DMS53 treated with DMSO at 0.1 percent for 48 hours (cell line): ENCODE measurements around the gene RAB21.
"Not testable (repeated sequence)": the region's sequence is repeated elsewhere in the genome, so short reads cannot be mapped to it uniquely, and the experiment has no call there.

Source experiments
- DNase-seq: peaks from one replicate; lab custom pipeline; 2025; ENCODE audit not compliant: unreplicated experiment; lab: John Stamatoyannopoulos, UW

Gene RAB21

DNA sequence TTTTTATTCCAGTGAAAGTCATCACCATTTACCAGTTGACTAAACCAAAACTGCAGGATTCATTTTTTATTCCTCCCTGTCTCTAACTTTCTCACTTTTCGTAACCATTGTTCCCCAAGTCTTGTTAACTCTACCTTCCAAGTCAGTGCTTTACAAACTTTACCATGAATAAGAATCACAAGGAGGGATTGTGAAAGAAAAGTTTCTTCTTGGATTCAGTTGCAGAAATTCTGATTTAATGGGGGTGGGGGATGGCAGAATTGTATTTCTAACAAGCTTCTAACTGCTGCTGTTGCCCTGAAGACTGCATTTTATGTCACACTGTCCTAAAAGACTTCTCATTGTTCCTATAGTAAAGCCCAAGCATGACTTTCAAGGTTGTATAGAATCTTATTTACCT is 5.0 kb upstream of the RAB21 start:
- DNase-seq = no peak

- DNase-seq = no peak
Measured at GRCh38 chr12:71752891-71753290, 1.8 kb upstream of the RAB21 start.

DNA sequence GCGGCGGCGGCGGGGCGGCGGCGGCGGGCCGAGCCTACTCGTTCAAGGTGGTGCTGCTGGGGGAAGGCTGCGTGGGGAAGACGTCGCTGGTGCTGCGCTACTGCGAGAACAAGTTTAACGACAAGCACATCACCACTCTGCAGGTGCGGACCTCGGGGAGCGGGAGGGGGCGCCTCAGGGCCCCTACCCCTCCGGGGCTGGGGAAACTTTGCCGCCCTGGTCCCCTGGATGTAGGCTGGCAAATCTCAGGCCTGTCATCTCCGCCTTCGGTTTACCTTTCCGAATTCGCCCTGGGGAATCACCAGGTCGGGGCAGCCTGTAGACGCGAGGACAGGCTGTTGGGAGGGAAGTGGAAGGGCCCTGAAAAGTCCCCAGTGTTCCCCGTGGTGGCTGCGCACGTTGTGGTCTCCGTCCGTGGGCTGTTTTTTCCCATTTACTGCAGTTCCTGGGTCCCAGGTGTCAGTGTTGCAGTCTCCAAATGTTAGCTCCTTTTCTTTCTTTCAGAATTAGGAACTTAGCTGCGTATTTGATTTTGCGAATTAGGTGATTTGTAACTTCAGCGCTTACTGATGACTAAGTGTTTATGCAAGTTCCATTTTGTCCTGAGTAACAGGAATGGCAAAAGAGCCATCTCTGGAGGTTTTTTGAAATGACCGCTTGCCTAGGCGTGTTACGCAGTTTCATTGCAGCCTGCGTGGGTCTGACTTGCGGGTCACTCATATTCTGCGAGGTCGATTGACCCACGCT is 656 bp downstream of the RAB21 start:
- peak; percentile 41 for DNase-seq

DNA sequence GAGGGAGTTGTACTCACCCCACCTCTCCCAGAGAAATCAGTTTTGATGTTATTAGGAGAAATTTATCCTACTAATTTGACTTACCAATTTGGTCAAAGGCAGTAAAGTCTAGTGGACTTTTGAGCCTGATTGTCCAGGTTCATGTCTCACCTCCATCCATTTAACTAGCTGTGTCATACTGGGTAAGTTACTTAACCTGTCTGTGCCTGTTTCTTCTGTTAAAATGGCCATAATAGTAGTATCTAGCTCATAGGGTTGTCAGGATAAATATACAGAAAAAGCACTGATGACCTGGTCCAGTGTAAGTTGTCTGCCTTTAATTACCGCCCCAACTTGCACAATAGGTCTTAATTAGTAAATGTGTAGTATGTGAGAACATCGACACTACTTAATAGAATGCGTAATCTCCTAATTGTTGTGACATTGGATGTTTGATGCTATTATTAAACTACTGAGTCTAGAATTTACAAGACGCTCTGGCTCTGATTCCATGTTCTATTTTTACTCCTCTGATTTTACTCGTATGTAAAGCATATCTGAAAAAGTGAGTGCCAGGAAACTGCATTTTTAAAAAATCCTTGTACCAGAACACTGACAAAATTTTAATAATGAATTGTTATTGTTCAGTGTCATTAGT is 1.5 kb downstream of the RAB21 start:
- no peak for DNase-seq

GRCh38 chr12:71759941-71760340 is 5.3 kb downstream of the RAB21 start:
- DNase-seq = no peak

DNA sequence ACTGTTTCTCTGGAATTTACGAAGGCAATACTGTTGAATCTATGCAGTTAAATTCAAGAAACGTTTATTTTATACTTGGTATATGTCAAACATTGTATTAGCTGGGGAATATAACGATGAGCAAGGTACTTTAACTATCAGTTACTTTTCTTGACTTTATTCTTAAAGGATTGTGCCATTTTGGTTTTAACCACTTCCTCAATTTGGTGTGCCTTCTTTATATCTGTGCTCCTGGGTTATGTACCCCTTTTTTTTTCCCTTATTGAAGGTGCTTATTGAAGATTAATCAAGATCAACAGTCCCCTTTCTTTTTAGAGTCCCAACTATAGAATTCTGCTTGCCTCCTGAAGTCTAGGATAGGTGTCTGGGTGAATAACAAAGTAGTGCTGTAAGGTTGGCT is 5.8 kb downstream of the RAB21 start:
- DNase-seq = no peak

DNA sequence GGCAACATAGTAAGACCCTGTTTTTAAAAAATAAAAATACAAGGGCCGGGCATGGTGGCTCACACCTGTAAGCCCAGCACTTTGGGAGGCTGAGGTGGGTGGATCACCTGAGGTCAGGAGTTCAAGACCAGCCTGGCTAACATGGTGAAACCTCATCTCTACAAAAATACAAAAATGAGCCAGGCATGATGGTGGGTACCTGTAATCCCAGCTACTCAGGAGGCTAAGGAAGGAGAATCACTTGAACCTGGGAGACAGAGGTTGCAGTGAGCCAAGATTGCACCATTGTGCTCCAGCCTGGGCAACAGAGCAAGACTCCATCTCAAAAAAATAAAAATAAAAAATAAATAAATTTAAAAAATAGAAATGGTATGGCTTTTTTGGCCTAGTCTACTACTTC is 6.7 kb downstream of the RAB21 start:
- not testable (repeated sequence) for DNase-seq

DNA sequence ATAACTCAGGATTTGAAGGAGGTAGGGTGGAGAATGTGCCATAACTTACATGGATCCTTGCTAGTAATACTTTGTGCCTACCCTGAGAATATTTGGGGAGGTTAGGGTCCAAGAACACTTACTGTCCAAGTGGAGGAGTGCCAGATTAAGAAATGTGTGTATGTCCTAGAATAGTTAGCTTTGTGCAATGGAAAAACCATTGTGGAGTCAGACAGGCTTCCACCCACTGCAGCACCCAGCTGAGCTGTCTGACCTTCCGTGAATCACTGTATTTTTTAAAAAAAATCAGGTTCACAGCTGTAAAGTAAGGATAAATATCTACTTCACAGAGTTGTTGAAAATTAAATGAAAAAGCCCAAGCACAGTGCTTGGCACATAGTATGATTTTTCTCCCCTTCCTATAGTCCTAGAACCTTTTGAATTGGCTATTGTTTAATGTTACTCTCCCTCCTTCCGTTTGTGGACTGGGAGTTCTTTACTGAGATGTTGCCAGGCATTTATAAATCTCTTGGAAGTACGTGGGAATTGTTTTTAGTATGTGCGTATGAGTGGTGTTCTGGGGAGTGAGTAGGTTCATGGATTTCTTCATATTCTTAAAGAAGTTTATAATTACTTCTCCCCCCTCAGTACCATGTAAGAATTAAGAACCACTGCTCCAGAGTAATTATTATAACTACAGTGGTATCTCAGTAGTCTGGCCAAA is 9.2 kb downstream of the RAB21 start:
- DNase-seq = no peak

DNA sequence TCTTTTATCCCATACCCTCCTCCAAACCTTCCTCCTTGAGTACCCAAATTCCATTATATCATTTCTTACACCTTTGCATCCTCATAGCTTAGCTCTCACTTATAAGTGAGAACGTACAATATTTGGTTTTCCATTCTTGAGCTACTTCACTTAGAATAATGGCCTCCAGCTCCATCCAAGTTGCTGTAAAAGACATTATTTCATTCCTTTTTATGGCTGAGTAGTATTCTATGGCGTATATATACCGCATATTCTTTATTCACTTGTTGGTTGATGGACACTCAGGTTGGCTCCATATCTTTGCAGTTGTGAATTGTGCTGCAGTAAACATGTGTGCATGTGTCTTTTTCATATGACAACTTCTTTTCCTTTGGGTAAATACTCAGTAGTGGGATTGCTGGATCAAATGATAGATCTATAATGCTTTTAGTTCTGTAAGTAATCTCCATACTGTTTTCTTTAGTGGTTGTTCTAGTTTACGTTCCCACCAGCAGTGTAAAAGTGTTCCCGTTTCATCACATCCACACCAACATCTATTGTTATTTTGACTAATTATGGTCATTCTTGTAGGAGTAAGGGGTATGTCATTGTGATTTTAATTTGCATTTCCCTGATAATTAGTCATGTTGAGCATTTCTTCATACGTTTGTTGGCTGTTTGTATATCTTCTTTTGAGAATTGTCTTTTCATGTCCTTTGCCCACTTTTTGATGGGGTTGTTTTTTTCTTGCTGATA is 10.1 kb downstream of the RAB21 start:
- no peak for DNase-seq

GRCh38 chr12:71766202-71766601 is 11.5 kb downstream of the RAB21 start:
- DNase-seq = no peak

GRCh38 chr12:71767183-71767582 is 12.5 kb downstream of the RAB21 start:
- no peak for DNase-seq

- no peak for DNase-seq
Measured at GRCh38 chr12:71768900-71769299, 14.2 kb downstream of the RAB21 start.

- no peak for DNase-seq
Measured at GRCh38 chr12:71771069-71771468, 16.4 kb downstream of the RAB21 start.

GRCh38 chr12:71772735-71773134 is 18.1 kb downstream of the RAB21 start:
- DNase-seq = no peak

- peak; percentile 58 for DNase-seq
Measured at GRCh38 chr12:71780237-71780822, 25.7 kb downstream of the RAB21 start.

GRCh38 chr12:71782017-71782416 is 27.4 kb downstream of the RAB21 start:
- DNase-seq = no peak

- no peak for DNase-seq
Measured at GRCh38 chr12:71786829-71787228, 32.2 kb downstream of the RAB21 start.

DNA sequence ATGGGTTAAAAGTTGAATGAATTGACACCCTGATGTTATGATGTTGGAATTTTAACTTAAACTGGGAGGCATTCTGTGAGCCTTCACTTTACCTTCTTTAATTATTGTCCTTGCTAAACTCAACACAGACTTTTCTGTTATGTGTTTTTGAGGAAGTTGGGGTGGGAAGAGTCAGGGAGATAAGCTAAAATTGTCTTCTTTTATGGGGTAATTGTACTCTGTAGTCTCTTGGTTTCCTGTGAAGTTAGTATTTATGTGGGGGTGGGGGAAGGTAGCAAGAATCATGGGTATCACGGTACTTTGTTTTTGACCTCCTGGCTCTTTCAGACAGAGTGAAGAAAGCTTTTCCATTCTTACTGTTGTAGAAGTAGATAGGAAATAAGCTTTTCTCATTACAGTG is 32.9 kb downstream of the RAB21 start:
- DNase-seq = no peak

DNA sequence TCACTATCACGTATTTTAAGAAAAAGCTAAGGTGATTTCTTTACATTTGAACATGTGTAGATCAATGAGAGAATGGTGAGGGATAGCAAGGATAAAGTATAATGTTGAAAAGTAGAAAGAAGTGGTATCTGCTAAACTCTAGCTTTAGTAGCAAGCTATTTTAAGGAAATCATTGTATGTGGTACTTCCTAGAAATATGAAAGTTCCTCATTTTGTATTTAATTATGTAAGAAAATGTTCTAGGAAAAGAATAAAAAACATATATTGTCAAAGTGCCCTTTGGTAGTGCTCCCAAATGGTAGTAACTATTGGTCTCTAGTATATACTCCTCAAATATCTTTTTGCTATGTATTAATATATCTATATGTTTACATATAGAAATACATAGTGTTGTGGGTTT is 35.7 kb downstream of the RAB21 start:
- no peak for DNase-seq

GRCh38 chr12:71791473-71792150 is 36.9 kb downstream of the RAB21 start:
- no peak for DNase-seq

GRCh38 chr12:71792599-71792998 is 37.9 kb downstream of the RAB21 start:
- no peak for DNase-seq
